ENCODE data around the gene RSBN1L. TPM values are rescaled to one million over a fixed set of nuclear protein-coding genes. Genes with fewer than 3 reads are reported as not detected.

RSBN1L gene
- total RNA-seq, 1 experiment from 2014 or later, result 23.2 TPM

DNA sequence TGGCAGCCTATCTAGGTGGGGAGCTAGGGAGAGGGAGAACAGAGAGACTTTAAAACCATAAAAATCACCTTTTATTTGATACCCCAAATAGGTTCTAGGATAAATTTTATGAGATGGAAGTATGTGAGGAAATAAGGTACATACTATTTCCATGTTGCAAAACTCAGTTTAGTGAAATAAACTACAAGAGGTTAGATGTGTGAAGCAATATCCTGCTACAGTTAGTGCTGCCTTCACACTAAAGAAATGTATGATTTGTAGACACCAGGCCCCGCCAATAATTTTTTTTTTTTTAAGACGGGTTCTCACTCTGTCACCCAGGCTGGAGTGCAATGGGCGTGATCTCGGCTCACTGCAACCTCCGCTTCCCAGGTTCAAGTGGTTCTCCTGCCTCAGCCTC lies 34.4 kb upstream of the RSBN1L start:
- no peak overlapping the region for H3K4me3 ChIP-seq (ENCODE audit: low read depth, low read length, poor library complexity, severe bottlenecking)
- BruUV-seq (replicated peaks), result no TSS peak
- H3K36me3 ChIP-seq (ENCODE audit: insufficient read depth, low read length, poor library complexity, severe bottlenecking), result no peaks in the 10 kb centered on the region
- ChIA-PET POLR2A (ENCODE audit: low non-redundant PET) (no interaction called here), CTCF (no interaction called here)
- DNase-seq (ENCODE audit: low spot score), result no peak
- intact Hi-C loops (cut with micrococcal nuclease; ENCODE audit: unreplicated experiment), result no loop called here
- H3K27me3 ChIP-seq (replicated peaks; ENCODE audit: insufficient read depth, low read depth, low read length, poor library complexity), result no peaks in the 10 kb centered on the region
- no peak for TF ChIP-seq EZH2 (IDR thresholded peaks at IDR 0.05; ENCODE audit: borderline replicate concordance, low read depth, low read length, poor library complexity, severe bottlenecking)
- no peak for TF ChIP-seq CTCF (conservative IDR thresholded peaks at IDR 0.05; ENCODE audit: low read depth, low read length)
- no peaks in the 10 kb centered on the region for H3K4me1 ChIP-seq (ENCODE audit: insufficient read depth, low read length, poor library complexity, severe bottlenecking)
- no peaks in the 10 kb centered on the region for H3K9me3 ChIP-seq (ENCODE audit: low read depth, low read length, poor library complexity, severe bottlenecking)
- no peak overlapping the region for H3K27ac ChIP-seq (ENCODE audit: low read depth, low read length, poor library complexity, severe bottlenecking)

GRCh38 chr7:77662869-77663268 lies 33.4 kb upstream of the RSBN1L start:
- DNase-seq (ENCODE audit: low spot score), result no peak
- intact Hi-C loops (cut with micrococcal nuclease; ENCODE audit: unreplicated experiment), result no loop called here
- Histone ChIP-seq H3K4me1 (ENCODE audit: insufficient read depth, low read length, poor library complexity, severe bottlenecking) (no peaks in the 10 kb centered on the region), H3K36me3 (ENCODE audit: insufficient read depth, low read length, poor library complexity, severe bottlenecking) (no peaks in the 10 kb centered on the region), H3K4me3 (ENCODE audit: low read depth, low read length, poor library complexity, severe bottlenecking) (no peak overlapping the region), H3K9me3 (ENCODE audit: low read depth, low read length, poor library complexity, severe bottlenecking) (no peaks in the 10 kb centered on the region), H3K27me3 (replicated peaks; ENCODE audit: insufficient read depth, low read depth, low read length, poor library complexity) (no peaks in the 10 kb centered on the region), H3K27ac (ENCODE audit: low read depth, low read length, poor library complexity, severe bottlenecking) (no peak overlapping the region)
- TF ChIP-seq EZH2 (IDR thresholded peaks at IDR 0.05; ENCODE audit: borderline replicate concordance, low read depth, low read length, poor library complexity, severe bottlenecking), result no peak
- TF ChIP-seq CTCF (conservative IDR thresholded peaks at IDR 0.05; ENCODE audit: low read depth, low read length), result no peak
- POLR2A ChIA-PET (ENCODE audit: low non-redundant PET), result no interaction called here
- BruUV-seq (replicated peaks), result no TSS peak
- CTCF ChIA-PET, result no interaction called here

DNA sequence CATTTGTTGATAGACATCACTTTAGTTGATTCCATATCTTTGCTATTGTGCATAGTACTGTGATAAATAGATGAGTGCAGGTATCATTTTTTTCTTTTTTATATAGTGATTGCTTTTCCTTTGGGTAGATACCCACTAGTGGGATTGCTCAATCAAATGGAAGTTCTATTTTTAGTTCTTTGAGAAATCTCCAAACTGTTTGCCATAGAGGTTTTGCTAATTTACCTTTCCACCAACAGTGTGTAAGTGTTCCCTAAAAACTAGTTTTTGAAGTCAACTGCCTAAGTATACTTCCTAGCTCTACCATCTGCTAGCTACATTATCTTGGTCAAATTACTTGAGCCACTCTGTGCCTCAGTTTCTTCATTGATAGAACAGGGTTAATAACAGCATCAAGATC lies 31.5 kb upstream of the RSBN1L start:
- Histone ChIP-seq H3K9me3 (ENCODE audit: low read depth, low read length, poor library complexity, severe bottlenecking) (no peaks in the 10 kb centered on the region), H3K4me1 (ENCODE audit: insufficient read depth, low read length, poor library complexity, severe bottlenecking) (no peaks in the 10 kb centered on the region), H3K4me3 (ENCODE audit: low read depth, low read length, poor library complexity, severe bottlenecking) (no peak overlapping the region), H3K27me3 (replicated peaks; ENCODE audit: insufficient read depth, low read depth, low read length, poor library complexity) (no peaks in the 10 kb centered on the region), H3K36me3 (ENCODE audit: insufficient read depth, low read length, poor library complexity, severe bottlenecking) (no peaks in the 10 kb centered on the region), H3K27ac (ENCODE audit: low read depth, low read length, poor library complexity, severe bottlenecking) (no peak overlapping the region)
- intact Hi-C loops (cut with micrococcal nuclease; ENCODE audit: unreplicated experiment), result no loop called here
- DNase-seq (ENCODE audit: low spot score), result no peak
- POLR2A ChIA-PET (ENCODE audit: low non-redundant PET), result no interaction called here
- CTCF ChIA-PET, result no interaction called here
- no peak for TF ChIP-seq CTCF (conservative IDR thresholded peaks at IDR 0.05; ENCODE audit: low read depth, low read length)
- TF ChIP-seq EZH2 (IDR thresholded peaks at IDR 0.05; ENCODE audit: borderline replicate concordance, low read depth, low read length, poor library complexity, severe bottlenecking), result no peak
- no TSS peak for BruUV-seq (replicated peaks)
